C4-2B (cell line): ENCODE measurements around the gene PRKCZ.

Source experiments
- H3K27ac ChIP-seq: fragments of 450-650 bp; 2 replicates; pipeline ENCODE4 v1.5.1; 2017
- ZFX ChIP-seq: fragments of 450-650 bp; IDR thresholded peaks from 2 replicates; pipeline ENCODE4 v1.6.1; 2017
- TF ChIP-seq, protein P1 (sequence below): fragments of 450-650 bp; conservative IDR thresholded peaks from 2 replicates; pipeline ENCODE4 v1.5.1; 2017; ENCODE audit warnings: mild to moderate bottlenecking

Gene PRKCZ

DNA sequence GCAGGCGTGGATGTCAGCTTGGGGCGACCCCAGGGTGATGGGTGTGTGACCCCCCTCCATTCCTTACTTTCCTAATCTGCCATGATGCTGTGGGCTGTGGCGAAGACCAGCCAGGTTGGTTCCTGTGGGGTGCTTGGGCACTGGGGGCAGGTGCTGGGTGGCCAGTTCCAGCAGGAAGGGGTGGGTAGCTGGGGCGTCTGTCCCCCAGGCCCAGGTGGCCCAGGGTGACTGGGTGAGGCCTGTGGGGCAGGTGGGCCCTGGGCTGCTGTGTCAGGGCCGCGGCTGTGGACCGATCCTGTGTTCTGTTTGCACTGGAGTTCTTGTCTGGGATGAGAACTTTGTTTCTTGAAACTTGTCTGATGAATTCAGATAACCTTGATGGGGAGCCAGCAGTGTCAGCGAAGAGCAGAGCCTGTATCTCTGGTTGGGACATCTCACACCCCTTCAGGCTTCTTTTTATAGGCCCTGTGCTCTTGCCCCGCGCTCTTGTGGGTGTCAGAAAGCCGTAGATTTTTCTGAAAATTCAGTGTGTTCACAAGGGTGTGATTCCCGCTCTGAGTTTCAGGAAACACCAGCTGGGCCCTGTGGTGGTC is 3.7 kb downstream of the PRKCZ start:
- TF ChIP-seq, protein P1, sequence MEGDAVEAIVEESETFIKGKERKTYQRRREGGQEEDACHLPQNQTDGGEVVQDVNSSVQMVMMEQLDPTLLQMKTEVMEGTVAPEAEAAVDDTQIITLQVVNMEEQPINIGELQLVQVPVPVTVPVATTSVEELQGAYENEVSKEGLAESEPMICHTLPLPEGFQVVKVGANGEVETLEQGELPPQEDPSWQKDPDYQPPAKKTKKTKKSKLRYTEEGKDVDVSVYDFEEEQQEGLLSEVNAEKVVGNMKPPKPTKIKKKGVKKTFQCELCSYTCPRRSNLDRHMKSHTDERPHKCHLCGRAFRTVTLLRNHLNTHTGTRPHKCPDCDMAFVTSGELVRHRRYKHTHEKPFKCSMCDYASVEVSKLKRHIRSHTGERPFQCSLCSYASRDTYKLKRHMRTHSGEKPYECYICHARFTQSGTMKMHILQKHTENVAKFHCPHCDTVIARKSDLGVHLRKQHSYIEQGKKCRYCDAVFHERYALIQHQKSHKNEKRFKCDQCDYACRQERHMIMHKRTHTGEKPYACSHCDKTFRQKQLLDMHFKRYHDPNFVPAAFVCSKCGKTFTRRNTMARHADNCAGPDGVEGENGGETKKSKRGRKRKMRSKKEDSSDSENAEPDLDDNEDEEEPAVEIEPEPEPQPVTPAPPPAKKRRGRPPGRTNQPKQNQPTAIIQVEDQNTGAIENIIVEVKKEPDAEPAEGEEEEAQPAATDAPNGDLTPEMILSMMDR: no peak
- no peak for TF ChIP-seq ZFX
- H3K27ac ChIP-seq: no peak overlapping the region

DNA sequence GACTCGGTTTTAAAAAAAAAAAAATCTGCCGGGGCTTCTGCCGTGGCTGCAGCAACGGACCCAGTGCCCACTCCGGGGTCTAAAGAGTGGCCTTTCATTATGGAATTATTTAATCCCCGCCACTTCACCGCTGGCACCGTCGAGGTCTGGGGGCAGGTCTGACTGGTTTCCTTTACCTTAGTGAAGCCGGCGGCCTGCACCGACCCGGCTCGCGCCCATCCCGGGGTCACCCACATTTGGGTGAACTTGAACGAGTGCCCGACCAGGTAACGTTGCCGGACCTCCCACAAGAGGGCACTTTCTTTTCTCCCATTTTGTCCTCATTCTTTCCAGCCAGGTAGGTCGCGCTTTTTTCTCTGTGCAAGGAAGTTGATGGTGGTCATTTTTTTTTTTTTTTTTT is 4.3 kb downstream of the PRKCZ start:
- no peak overlapping the region for H3K27ac ChIP-seq
- TF ChIP-seq, protein P1: no peak
- no peak for TF ChIP-seq ZFX

DNA sequence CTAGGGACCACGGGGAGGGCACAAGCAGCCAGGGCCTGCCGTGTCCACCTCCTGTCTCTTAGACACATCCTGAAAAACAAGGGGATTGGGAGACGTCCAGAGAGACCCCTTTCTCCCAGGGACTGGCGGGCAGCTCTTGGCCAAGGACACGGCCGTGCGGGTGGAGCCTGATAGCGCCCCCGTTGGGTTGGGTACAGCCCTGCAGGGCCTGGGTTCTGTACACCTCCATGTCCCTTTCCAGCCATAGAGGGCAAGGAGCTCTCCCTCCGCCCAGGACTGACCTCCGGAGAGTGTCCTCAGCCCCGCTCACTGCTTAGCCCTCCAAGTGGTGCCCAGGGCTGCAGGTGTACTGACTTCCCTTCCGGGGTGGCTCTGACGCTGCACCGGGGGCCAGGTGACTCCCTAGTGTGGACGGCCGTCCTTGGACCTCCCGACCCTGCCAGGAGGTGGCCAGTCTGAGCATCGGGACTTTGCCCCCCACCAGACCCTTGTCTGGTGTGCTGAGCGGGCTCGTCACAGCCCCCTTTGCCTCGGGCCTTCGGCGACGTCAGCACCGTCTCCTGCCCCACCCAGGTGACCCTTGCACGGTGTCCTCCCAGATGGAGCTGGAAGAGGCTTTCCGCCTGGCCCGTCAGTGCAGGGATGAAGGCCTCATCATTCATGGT is 5.8 kb downstream of the PRKCZ start:
- TF ChIP-seq, protein P1: no peak
- no peak for TF ChIP-seq ZFX

DNA sequence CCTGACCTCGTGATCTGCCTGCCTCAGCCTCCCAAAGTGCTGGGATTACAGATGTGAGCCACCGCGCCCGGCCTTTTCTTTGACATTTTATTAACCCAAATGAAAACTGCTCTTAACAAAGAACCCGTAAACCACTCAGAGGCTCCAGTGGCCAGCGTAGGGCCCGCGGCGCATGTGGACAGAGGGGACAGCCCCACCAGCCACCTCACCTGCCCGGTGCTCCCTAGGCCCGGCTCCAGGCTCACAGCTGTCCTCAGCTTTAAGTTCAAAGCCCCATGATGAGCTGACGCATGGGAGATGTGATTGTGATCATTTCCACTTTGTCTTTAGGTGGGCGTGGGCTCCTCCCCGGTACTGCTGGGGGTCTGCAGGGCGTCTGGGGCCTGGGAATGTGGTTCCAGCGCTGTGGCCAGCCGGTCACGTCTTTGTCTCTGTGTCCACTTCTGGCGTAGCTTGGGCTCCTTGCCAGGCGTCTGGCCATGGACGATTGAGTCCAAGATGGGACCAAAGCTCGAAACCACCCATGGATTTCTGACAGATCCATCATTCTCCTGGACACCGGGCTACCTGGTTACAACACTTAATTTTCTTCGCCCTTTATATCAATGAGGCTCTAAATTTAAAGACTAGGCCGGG is 6.9 kb downstream of the PRKCZ start:
- H3K27ac ChIP-seq: no peak overlapping the region
- no peak for TF ChIP-seq ZFX
- TF ChIP-seq, protein P1: no peak

More for the DNA sequence above, 5.8 kb downstream of the PRKCZ start:
- H3K27ac ChIP-seq: no peak overlapping the region

DNA sequence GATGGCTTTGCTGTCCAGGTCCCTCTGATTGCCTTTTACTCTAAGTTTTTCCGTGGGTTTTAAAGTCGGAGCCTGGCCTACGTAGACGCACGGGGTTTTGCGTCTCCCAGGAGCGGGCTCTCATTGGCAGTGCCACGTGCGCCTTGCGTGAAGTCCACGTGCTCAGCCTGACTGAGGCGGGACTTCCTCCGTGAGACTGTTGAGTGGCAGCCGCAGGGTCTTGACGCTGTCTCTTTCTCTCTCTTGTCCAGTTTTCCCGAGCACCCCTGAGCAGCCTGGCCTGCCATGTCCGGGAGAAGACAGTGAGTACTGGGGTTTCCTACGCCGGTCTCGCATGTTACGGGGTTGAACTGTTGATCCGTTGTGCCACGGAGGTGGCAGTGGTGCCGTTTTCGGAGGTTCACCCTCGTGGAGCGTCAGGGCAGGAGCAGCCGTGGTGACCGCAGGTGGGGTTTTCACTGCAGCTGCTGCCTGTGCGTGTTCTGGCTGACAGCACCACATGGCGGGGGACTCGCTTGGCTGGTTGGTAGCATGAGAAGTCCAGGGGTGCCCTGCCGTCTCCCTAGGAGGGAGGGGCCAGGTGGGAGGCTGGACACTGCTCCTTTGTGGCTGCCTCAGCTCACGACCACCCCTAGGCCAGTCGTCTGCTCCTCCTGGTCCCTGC is 9.2 kb downstream of the PRKCZ start:
- no peak overlapping the region for H3K27ac ChIP-seq
- TF ChIP-seq, protein P1: no peak
- no peak for TF ChIP-seq ZFX

DNA sequence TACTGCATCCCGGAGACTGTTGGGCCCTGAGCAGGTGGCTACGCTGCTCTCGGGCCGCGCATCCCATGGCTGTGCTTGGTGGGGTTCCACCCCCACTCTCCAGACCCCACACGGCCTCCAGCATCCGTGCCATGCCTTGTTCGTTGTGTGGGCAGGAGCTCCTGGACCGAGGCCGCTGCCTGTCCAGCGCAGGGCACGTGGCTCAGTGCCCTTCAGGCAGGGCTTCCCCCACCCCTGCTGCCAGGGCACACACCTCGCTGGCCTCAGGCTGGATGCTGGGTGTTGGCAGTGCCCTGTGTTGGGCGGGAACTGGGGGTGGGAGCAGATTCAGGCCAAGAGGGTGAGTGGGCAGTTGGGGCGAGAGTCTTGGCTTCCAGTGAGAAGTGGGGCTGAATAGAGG is 9.9 kb downstream of the PRKCZ start:
- no peak for TF ChIP-seq ZFX
- TF ChIP-seq, protein P1: no peak
- no peak overlapping the region for H3K27ac ChIP-seq

DNA sequence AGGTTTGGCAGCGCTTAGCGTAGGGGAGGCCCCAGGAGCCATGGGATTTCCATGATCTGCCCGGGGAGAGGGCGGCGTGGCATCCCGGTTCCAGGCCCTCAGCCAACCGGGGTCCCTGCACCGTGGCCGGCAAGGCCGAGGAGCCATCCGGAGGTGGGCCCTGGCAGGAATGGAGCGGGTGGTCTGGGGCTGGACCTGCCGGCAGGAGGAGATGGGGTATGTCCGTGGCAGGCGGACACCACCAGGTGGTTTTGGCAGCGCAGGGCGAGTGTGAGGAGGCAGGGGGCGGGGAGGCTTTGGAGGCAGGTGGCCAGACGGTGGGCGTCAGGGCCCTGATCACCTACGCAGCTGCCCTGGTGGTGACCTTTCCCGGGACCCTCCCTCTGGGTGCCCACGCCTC is 10.3 kb downstream of the PRKCZ start:
- TF ChIP-seq, protein P1: no peak
- TF ChIP-seq ZFX: no peak

More for the DNA sequence above, 10.3 kb downstream of the PRKCZ start:
- H3K27ac ChIP-seq: no peak overlapping the region
